A549 (cell line): ENCODE results near the gene HTRA2.

ENCODE experiments used
- BCL3 ChIP-seq: fragments of >200 bp; sonication (Bioruptor Twin); formaldehyde crosslinking; IDR thresholded peaks from 3 replicates; pipeline ENCODE4 v1.6.1; 2016
- CHD4 ChIP-seq: fragments of 200-600 bp; sonication (generic); IDR thresholded peaks from 2 replicates; pipeline ENCODE4 v1.6.1; 2016; ENCODE audit warnings: antibody characterized with exemption, mild to moderate bottlenecking, borderline replicate concordance
- CTCF ChIP-seq: fragments of >200 bp; sonication (Bioruptor Twin); formaldehyde crosslinking; IDR thresholded peaks from 3 replicates; pipeline ENCODE4 v1.5.1; 2016
- EP300 ChIP-seq, 2 experiments: fragments of >200 bp; sonication (Bioruptor Twin); formaldehyde crosslinking; IDR thresholded peaks; 2 replicates in 1 of 2; 3 replicates in 1 of 2; pipeline ENCODE4 v1.6.1; 2016 to 2017
- MAX ChIP-seq: IDR thresholded peaks from 2 replicates; pipeline ENCODE4 v1.6.1; 2012
- MYC ChIP-seq: IDR thresholded peaks from 2 replicates; pipeline ENCODE4 v1.6.1; 2012; ENCODE audit warnings: mild to moderate bottlenecking, inconsistent platforms, low read length, improper control_type of control experiment, borderline replicate concordance
- NFE2L2 ChIP-seq: fragments of 150-350 bp; conservative IDR thresholded peaks from 2 replicates; pipeline ENCODE4 v1.6.1; 2014; ENCODE audit warnings: low read length
- PBX3 ChIP-seq: IDR thresholded peaks from 2 replicates; pipeline ENCODE4 v1.6.1; 2012
- POLR2A ChIP-seq: IDR thresholded peaks from 2 replicates; pipeline ENCODE4 v1.6.1; 2012; ENCODE audit warnings: mild to moderate bottlenecking, low read length
- POLR2AphosphoS2 ChIP-seq: conservative IDR thresholded peaks from 2 replicates; pipeline ENCODE4 v1.6.1; 2012; ENCODE audit warnings: low read length, improper control_type of control experiment, inconsistent platforms
- RAD21 ChIP-seq, 2 experiments: fragments of >200 bp in 1 of 2; sonication (Bioruptor Twin) in 1 of 2; formaldehyde crosslinking in 1 of 2; IDR thresholded peaks in 1 of 2; conservative IDR thresholded peaks in 1 of 2; 2 replicates in 1 of 2; 3 replicates in 1 of 2; pipeline ENCODE4 v1.6.1; 2012 to 2018; ENCODE audit warnings: inconsistent platforms in 1 of 2
- SREBF2 ChIP-seq: fragments of 450-650 bp; IDR thresholded peaks from 2 replicates; pipeline ENCODE4 v1.6.1; 2014; ENCODE audit warnings: mild to moderate bottlenecking, moderate library complexity
- USF2 ChIP-seq: fragments of 450-650 bp; IDR thresholded peaks from 2 replicates; pipeline ENCODE4 v1.6.1; 2014; ENCODE audit warnings: antibody characterized with exemption
- ZC3H11A ChIP-seq: fragments of 450-650 bp; IDR thresholded peaks from 2 replicates; pipeline ENCODE4 v1.6.1; 2014; ENCODE audit warnings: antibody characterized with exemption, mild to moderate bottlenecking

- no peak for TF ChIP-seq POLR2A
- TF ChIP-seq MAX, result 0 out of 2 replicates have a peak, but pooled peaks have one; percentile 7
- no peak for TF ChIP-seq ZC3H11A
- TF ChIP-seq SREBF2, result no peak
- no peak for TF ChIP-seq POLR2AphosphoS2
- no peak for TF ChIP-seq CTCF
- no peak for TF ChIP-seq PBX3
- no peak for TF ChIP-seq EP300 (IDR thresholded peaks at IDR 0.05)
- no peak for TF ChIP-seq BCL3
- no peak for TF ChIP-seq NFE2L2
- no peak for TF ChIP-seq MYC
- no peak for TF ChIP-seq RAD21 (conservative IDR thresholded peaks at IDR 0.05 in 1 of 2, IDR thresholded peaks at IDR 0.05 in 1 of 2)
- no peak for TF ChIP-seq USF2
- no peak for TF ChIP-seq CHD4
Measured at GRCh38 chr2:74498500-74499266, 31.1 kb upstream of the HTRA2 start.
